Measurements from ENCODE around the gene PTPN3.

DNA sequence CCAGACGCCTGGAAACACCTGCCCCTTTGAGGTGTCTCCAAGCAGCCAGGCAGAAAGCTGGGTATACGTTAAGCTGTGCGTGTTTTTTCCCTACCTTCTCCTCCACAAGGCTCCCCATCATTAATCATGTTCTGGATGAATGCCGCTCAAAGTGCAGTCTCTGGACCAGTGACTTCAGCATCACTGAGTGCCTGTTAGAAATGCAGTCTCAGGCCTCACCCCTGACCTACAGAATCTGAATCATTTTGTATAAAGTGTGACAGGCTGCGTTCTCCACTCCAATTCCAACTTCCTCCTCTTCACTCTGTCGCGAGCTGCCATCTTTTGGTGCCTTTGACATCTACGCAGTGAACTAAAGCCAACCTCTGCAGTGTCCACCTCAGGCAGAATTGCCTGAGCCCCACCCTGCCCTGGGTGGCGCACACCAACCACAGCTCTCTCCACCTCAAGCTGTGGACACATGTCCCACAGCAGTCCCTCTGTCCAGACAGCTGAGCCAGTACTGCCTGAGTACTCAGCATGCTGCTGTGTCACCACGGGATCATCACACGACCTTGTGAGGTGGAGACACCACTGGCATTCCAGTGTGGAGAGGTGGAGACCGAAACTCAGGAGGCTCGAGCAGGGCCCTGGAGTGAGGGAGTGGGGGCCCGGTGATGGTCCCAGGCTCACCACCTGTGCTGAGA lies 14.2 kb downstream of the PTPN3 start:
- TF ChIP-seq POLR2A (IDR thresholded peaks at IDR 0.05; ENCODE audit: low read depth, low read length) = no peak
- no peak for TF ChIP-seq POLR2AphosphoS5 (IDR thresholded peaks at IDR 0.05; ENCODE audit: low read depth, low read length)

Measured in GM12892 (cell line).